HCT116 (cell line): ENCODE results near the gene CRY2.

Experiments
- JUND ChIP-seq: IDR thresholded peaks from 2 replicates; pipeline ENCODE4 v1.6.1; 2012
- POLR2A ChIP-seq: IDR thresholded peaks from 2 replicates; pipeline ENCODE4 v1.7.0; 2011; ENCODE audit warnings: borderline replicate concordance; ENCODE audit not compliant: insufficient read depth, insufficient read length; ENCODE audit errors: extremely low read depth
- POLR2AphosphoS5 ChIP-seq: IDR thresholded peaks from 2 replicates; pipeline ENCODE4 v1.6.1; 2011; ENCODE audit warnings: mild to moderate bottlenecking, low read depth, low read length, moderate library complexity
- RAD21 ChIP-seq: IDR thresholded peaks from 2 replicates; pipeline ENCODE4 v1.6.1; 2012; ENCODE audit warnings: low read depth, mild to moderate bottlenecking
- TF ChIP-seq, protein P1 (sequence below): IDR thresholded peaks from 2 replicates; pipeline ENCODE4 v1.6.1; 2012
- TF ChIP-seq, protein P2 (sequence below), 3 experiments: fragments of 200-600 bp in 1 of 3; sonication (generic) in 1 of 3; IDR thresholded peaks in 2 of 3; conservative IDR thresholded peaks in 1 of 3; 2 replicates each; pipeline ENCODE4 v1.5.1; 2012 to 2017; ENCODE audit warnings: low read depth in 2 of 3, low read length in 2 of 3, antibody characterized with exemption in 1 of 3, borderline replicate concordance in 1 of 3, control low read depth in 1 of 3, mild to moderate bottlenecking in 1 of 3, mixed read lengths in 1 of 3, mixed run types in 1 of 3, moderate library complexity in 1 of 3; ENCODE audit not compliant: insufficient read depth in 1 of 3

DNA sequence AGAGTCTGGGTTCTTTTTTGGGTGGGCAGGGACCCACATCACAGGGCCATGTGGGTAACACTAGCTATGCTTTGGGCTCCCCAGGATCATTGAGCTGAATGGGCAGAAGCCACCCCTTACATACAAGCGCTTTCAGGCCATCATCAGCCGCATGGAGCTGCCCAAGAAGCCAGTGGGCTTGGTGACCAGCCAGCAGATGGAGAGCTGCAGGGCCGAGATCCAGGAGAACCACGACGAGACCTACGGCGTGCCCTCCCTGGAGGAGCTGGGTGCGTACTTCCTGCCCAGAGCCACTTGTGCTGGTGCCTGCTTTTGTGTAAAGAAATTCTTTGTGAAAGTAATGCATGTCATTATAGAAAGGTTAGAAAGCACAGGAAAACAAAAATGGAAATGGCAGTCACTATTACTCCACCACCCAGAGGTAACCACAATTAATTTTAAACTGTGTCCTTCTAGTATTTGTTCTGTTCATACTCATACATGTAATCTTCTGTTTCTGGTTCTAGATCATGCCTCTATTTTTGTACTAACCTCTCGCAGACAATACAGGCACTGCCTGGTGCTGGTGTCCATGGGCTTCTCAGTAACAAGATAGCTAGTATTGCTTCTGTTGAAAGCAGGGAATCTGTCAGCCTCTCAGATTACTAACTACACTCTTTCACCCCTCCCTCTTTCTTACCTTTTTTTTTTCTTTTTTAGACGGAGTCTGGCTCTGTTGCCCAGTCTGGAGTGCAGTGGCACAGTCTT is 13.7 kb downstream of the CRY2 start:
- TF ChIP-seq JUND: no peak
- TF ChIP-seq, protein P1, sequence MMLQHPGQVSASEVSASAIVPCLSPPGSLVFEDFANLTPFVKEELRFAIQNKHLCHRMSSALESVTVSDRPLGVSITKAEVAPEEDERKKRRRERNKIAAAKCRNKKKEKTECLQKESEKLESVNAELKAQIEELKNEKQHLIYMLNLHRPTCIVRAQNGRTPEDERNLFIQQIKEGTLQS: no peak
- TF ChIP-seq, protein P2, sequence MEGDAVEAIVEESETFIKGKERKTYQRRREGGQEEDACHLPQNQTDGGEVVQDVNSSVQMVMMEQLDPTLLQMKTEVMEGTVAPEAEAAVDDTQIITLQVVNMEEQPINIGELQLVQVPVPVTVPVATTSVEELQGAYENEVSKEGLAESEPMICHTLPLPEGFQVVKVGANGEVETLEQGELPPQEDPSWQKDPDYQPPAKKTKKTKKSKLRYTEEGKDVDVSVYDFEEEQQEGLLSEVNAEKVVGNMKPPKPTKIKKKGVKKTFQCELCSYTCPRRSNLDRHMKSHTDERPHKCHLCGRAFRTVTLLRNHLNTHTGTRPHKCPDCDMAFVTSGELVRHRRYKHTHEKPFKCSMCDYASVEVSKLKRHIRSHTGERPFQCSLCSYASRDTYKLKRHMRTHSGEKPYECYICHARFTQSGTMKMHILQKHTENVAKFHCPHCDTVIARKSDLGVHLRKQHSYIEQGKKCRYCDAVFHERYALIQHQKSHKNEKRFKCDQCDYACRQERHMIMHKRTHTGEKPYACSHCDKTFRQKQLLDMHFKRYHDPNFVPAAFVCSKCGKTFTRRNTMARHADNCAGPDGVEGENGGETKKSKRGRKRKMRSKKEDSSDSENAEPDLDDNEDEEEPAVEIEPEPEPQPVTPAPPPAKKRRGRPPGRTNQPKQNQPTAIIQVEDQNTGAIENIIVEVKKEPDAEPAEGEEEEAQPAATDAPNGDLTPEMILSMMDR (IDR thresholded peaks at IDR 0.05 in 2 of 3, conservative IDR thresholded peaks at IDR 0.05 in 1 of 3; ENCODE audit: borderline replicate concordance in 1 of 3, insufficient read depth in 1 of 3, low read depth in 2 of 3, low read length in 2 of 3): no peak
- TF ChIP-seq POLR2A: no peak
- TF ChIP-seq RAD21: no peak
- no peak for TF ChIP-seq POLR2AphosphoS5
